Hepatocyte (in vitro differentiated cells): Measurements from ENCODE around the gene OVAAL.

Experiments used
- CTCF ChIP-seq: fragments of 200-600 bp; sonication (generic); IDR thresholded peaks from 2 replicates; pipeline ENCODE4 v1.5.1; 2016; ENCODE audit warnings: antibody characterized with exemption, mild to moderate bottlenecking; ENCODE audit not compliant: poor library complexity
- EZH2 ChIP-seq: fragments of 200-600 bp; sonication (generic); IDR thresholded peaks from 2 replicates; pipeline ENCODE4 v1.6.1; 2016; ENCODE audit warnings: antibody characterized with exemption, mild to moderate bottlenecking, borderline replicate concordance
- EZH2phosphoT487 ChIP-seq: fragments of 200-600 bp; sonication (generic); IDR thresholded peaks from one replicate; pipeline ENCODE4 v1.6.1; 2018; ENCODE audit warnings: antibody characterized with exemption, mild to moderate bottlenecking, low read depth, moderate library complexity; ENCODE audit not compliant: unreplicated experiment, severe bottlenecking

- TF ChIP-seq CTCF (no peak), EZH2phosphoT487 (no peak), EZH2 (no peak)
Measured at GRCh38 chr1:180540697-180541594, 17.8 kb upstream of the OVAAL start.
